Neural cell (in vitro differentiated cells): ENCODE measurements around the gene KRTAP1-5. TPM values are rescaled to one million over a fixed set of nuclear protein-coding genes. Genes with fewer than 3 reads are reported as not detected.

ENCODE experiments used
- H2AFZ ChIP-seq: fragments of 200-600, 300-800 bp; sonication (generic), shearing (Covaris generic); 2 replicates; pipeline ENCODE4 v1.6.0; 2014; ENCODE audit warnings: low read depth, mild to moderate bottlenecking, antibody characterized with exemption, low read length, moderate library complexity
- H3F3A ChIP-seq: fragments of 200-600 bp; shearing (Covaris generic); 2 replicates; pipeline ENCODE4 v1.6.1; 2016; ENCODE audit warnings: mild to moderate bottlenecking, moderate library complexity, mixed read lengths, antibody characterized with exemption, low read length; ENCODE audit not compliant: insufficient read depth, poor library complexity, severe bottlenecking
- H3K27ac ChIP-seq: fragments of 200-600, 300-800 bp; sonication (generic), shearing (Covaris generic); 2 replicates; pipeline ENCODE4 v1.5.1; 2014; ENCODE audit warnings: mild to moderate bottlenecking, low read length, moderate library complexity
- H3K27me3 ChIP-seq: fragments of 300-800, 200-600 bp; sonication (generic), shearing (Covaris generic); 2 replicates; pipeline ENCODE4 v1.6.0; 2014; ENCODE audit warnings: mild to moderate bottlenecking, low read depth, low read length, moderate library complexity; ENCODE audit not compliant: insufficient read depth
- H3K36me3 ChIP-seq: fragments of 300-800, 200-600 bp; sonication (generic), shearing (Covaris generic); 2 replicates; pipeline ENCODE4 v1.5.1; 2014; ENCODE audit warnings: mild to moderate bottlenecking, antibody characterized with exemption, low read length, moderate library complexity; ENCODE audit not compliant: insufficient read depth
- H3K4me2 ChIP-seq: fragments of 300-800, 200-600 bp; sonication (generic), shearing (Covaris generic); 2 replicates; pipeline ENCODE4 v1.6.0; 2014; ENCODE audit warnings: mild to moderate bottlenecking, low read length
- H3K4me3 ChIP-seq: fragments of 300-800, 200-600 bp; sonication (generic), shearing (Covaris generic); 2 replicates; pipeline ENCODE4 v1.5.1; 2014; ENCODE audit warnings: mild to moderate bottlenecking, low read length, moderate library complexity
- H3K79me2 ChIP-seq: fragments of 200-600 bp; shearing (Covaris generic); replicated peaks from 2 replicates; pipeline ENCODE4 v1.6.0; 2014; ENCODE audit warnings: mild to moderate bottlenecking, low read length, moderate library complexity; ENCODE audit not compliant: insufficient read depth
- H3K9ac ChIP-seq: fragments of 300-800, 200-600 bp; sonication (generic), shearing (Covaris generic); 2 replicates; pipeline ENCODE4 v1.6.1; 2016; ENCODE audit warnings: mild to moderate bottlenecking, low read length, mixed read lengths
- H3K9me2 ChIP-seq: fragments of 200-600 bp; shearing (Covaris generic); 2 replicates; pipeline ENCODE4 v1.6.1; 2016; ENCODE audit warnings: mild to moderate bottlenecking, low read length, mixed read lengths; ENCODE audit not compliant: insufficient read depth
- H3K9me3 ChIP-seq: fragments of 200-600, 300-800 bp; sonication (generic), shearing (Covaris generic); 2 replicates; pipeline ENCODE4 v1.6.1; 2016; ENCODE audit warnings: mild to moderate bottlenecking, mixed run types, low read length, moderate library complexity, mixed read lengths
- H4K20me1 ChIP-seq: fragments of 200-600 bp; shearing (Covaris generic); 2 replicates; pipeline ENCODE4 v1.6.1; 2016; ENCODE audit warnings: mild to moderate bottlenecking, mixed run types; ENCODE audit not compliant: insufficient read depth
- EP300 ChIP-seq: fragments of 450-650 bp; conservative IDR thresholded peaks from 2 replicates; pipeline ENCODE4 v1.6.1; 2014; ENCODE audit warnings: antibody characterized with exemption, mild to moderate bottlenecking, moderate library complexity; ENCODE audit not compliant: poor library complexity, severe bottlenecking
- EZH2 ChIP-seq: fragments of 200-600, 300-800 bp; shearing (Covaris generic), sonication (generic); IDR thresholded peaks from 2 replicates; pipeline ENCODE4 v1.6.1; 2014; ENCODE audit warnings: antibody characterized with exemption, low read length, borderline replicate concordance, mild to moderate bottlenecking; ENCODE audit not compliant: insufficient read depth, poor library complexity, severe bottlenecking
- MXI1 ChIP-seq: fragments of 450-650 bp; conservative IDR thresholded peaks from 2 replicates; pipeline ENCODE4 v1.6.1; 2014; ENCODE audit warnings: antibody characterized with exemption, mild to moderate bottlenecking; ENCODE audit not compliant: poor library complexity, severe bottlenecking
- POLR2AphosphoS5 ChIP-seq: IDR thresholded peaks from 2 replicates; pipeline ENCODE4 v1.6.1; 2012
- RAD21 ChIP-seq: fragments of 450-650 bp; conservative IDR thresholded peaks from 2 replicates; pipeline ENCODE4 v1.6.1; 2014; ENCODE audit warnings: antibody characterized with exemption, mild to moderate bottlenecking, moderate library complexity
- SMC3 ChIP-seq: fragments of 450-650 bp; conservative IDR thresholded peaks from 2 replicates; pipeline ENCODE4 v1.6.1; 2014; ENCODE audit warnings: antibody characterized with exemption, mild to moderate bottlenecking, moderate library complexity; ENCODE audit not compliant: poor library complexity
- TAF1 ChIP-seq: IDR thresholded peaks from 2 replicates; pipeline ENCODE4 v1.6.1; 2012; ENCODE audit warnings: low read depth
- polyA plus RNA-seq: library from polyadenylated mRNA; depleted of rRNA; stranded (reverse); fragments of >200 nt; gene quantifications from 2 replicates; pipeline ENCODE4 v1.2.3, GENCODE V29; 2014
- TF ChIP-seq, protein P1 (sequence below): fragments of 450-650 bp; IDR thresholded peaks from 2 replicates; pipeline ENCODE4 v1.5.1; 2014; ENCODE audit warnings: antibody characterized with exemption, mild to moderate bottlenecking, moderate library complexity; ENCODE audit not compliant: poor library complexity, severe bottlenecking

The KRTAP1-5 gene
- polyA plus RNA-seq, 1 donor from 2014 or later = not detected

DNA sequence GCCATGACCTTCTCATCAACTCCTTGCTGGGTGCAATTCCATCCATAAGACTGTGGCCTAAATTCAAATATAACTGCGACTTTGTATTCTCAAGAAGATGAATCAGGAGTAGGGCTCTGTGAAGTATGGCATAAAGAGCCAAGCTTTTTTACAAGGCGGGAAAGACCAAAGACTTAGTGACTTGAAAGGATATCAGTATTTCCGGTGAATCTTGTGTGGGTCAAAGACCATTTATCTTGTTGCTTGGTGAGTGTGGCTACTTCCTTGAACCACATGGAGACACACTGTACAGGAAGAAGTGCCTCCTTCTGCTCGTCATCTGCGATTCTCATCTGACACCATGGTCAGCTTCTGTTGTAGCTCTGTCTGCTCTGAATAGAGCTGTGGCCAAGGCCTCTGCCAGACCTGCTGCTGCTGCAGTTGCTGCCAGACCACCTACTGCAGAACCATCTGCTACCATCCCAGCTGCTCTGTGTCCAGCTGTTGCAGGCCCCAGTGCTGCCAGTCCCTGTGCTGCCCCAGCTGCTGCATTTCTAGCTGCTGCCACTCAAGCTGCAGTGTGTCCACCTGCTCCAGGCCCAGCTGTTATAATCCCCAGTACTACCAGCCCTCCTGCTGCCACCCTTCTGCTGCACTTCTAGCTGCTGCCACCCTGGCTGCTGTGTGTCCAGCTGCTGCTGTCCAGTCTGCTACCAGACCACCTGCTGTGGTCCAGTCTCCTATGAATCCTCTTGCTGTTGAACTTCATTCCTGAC, 44.8 kb upstream of the KRTAP1-5 start:
- Histone ChIP-seq H3K4me3 (no peak overlapping the region), H3K27me3 (no peaks in the 10 kb centered on the region), H3K27ac (no peak overlapping the region), H4K20me1 (no peaks in the 10 kb centered on the region), H3K9me3 (no peaks in the 10 kb centered on the region), H3K79me2 (no peaks in the 10 kb centered on the region), H3K9ac (no peak overlapping the region), H2AFZ (no peak overlapping the region), H3K36me3 (no peaks in the 10 kb centered on the region), H3F3A (no peaks in the 10 kb centered on the region), H3K9me2 (no peaks in the 10 kb centered on the region), H3K4me2 (no peak overlapping the region)
- TF ChIP-seq EZH2 (no peak), EP300 (no peak), POLR2AphosphoS5 (no peak), TAF1 (no peak)

DNA sequence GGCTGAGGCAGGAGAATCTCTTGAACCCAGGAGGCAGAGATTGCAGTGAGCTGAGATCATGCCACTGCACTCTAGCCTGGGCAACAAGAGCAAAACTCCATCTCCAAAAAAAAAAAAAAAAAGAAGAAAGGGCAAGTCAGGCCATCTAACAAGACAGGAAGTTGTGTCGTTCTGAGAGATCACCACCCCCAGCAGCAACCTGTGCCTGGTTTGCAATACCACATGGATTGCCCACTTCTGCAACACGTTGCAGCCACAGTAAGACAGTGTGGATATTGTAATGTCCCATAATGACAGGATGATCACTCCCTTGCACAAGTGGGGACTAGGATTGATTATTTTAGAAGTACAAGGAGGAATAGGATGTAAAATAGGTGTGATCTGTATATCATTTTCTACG, 42.0 kb upstream of the KRTAP1-5 start:
- Histone ChIP-seq H4K20me1 (no peaks in the 10 kb centered on the region), H3K27ac (no peak overlapping the region), H3K27me3 (no peaks in the 10 kb centered on the region), H3F3A (no peaks in the 10 kb centered on the region), H3K79me2 (no peaks in the 10 kb centered on the region), H3K4me2 (no peak overlapping the region), H3K36me3 (no peaks in the 10 kb centered on the region), H3K9me2 (no peaks in the 10 kb centered on the region), H2AFZ (no peak overlapping the region), H3K9me3 (no peaks in the 10 kb centered on the region), H3K4me3 (no peak overlapping the region), H3K9ac (no peak overlapping the region)
- no peak for TF ChIP-seq SMC3
- TF ChIP-seq, protein P1, sequence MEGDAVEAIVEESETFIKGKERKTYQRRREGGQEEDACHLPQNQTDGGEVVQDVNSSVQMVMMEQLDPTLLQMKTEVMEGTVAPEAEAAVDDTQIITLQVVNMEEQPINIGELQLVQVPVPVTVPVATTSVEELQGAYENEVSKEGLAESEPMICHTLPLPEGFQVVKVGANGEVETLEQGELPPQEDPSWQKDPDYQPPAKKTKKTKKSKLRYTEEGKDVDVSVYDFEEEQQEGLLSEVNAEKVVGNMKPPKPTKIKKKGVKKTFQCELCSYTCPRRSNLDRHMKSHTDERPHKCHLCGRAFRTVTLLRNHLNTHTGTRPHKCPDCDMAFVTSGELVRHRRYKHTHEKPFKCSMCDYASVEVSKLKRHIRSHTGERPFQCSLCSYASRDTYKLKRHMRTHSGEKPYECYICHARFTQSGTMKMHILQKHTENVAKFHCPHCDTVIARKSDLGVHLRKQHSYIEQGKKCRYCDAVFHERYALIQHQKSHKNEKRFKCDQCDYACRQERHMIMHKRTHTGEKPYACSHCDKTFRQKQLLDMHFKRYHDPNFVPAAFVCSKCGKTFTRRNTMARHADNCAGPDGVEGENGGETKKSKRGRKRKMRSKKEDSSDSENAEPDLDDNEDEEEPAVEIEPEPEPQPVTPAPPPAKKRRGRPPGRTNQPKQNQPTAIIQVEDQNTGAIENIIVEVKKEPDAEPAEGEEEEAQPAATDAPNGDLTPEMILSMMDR = no peak

DNA sequence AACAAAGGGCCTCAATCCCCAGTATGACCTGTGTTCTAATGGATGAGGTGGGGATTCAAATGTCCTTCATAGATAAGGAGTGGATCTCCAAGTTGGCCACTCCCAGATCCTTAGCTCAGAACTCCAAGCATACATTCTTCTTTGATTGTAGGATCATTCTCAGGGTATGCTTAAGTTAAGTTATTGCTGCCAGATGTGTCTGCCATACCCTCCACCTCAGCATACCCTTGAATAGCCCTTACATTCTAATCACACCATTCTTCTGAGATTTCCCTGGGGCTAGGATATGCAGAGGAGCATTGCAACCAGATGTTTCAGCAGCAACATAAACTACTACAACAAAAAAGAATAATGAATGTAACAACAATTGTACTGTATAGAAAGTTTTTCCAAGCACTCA, 40.3 kb upstream of the KRTAP1-5 start:
- Histone ChIP-seq H4K20me1 (no peaks in the 10 kb centered on the region), H3K27ac (no peak overlapping the region), H3K27me3 (no peaks in the 10 kb centered on the region), H2AFZ (no peak overlapping the region), H3K9ac (no peak overlapping the region), H3K9me3 (no peaks in the 10 kb centered on the region), H3K79me2 (no peaks in the 10 kb centered on the region), H3F3A (no peaks in the 10 kb centered on the region), H3K9me2 (no peaks in the 10 kb centered on the region), H3K36me3 (no peaks in the 10 kb centered on the region), H3K4me3 (no peak overlapping the region), H3K4me2 (no peak overlapping the region)
- TF ChIP-seq SMC3 = no peak
- TF ChIP-seq EZH2 = no peak
- no peak for TF ChIP-seq MXI1
- no peak for TF ChIP-seq POLR2AphosphoS5
- no peak for TF ChIP-seq RAD21
- no peak for TF ChIP-seq EP300
- TF ChIP-seq, protein P1 = no peak
